Measurements from ENCODE around the gene AFAP1.

- TF ChIP-seq, protein P1, sequence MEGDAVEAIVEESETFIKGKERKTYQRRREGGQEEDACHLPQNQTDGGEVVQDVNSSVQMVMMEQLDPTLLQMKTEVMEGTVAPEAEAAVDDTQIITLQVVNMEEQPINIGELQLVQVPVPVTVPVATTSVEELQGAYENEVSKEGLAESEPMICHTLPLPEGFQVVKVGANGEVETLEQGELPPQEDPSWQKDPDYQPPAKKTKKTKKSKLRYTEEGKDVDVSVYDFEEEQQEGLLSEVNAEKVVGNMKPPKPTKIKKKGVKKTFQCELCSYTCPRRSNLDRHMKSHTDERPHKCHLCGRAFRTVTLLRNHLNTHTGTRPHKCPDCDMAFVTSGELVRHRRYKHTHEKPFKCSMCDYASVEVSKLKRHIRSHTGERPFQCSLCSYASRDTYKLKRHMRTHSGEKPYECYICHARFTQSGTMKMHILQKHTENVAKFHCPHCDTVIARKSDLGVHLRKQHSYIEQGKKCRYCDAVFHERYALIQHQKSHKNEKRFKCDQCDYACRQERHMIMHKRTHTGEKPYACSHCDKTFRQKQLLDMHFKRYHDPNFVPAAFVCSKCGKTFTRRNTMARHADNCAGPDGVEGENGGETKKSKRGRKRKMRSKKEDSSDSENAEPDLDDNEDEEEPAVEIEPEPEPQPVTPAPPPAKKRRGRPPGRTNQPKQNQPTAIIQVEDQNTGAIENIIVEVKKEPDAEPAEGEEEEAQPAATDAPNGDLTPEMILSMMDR (IDR thresholded peaks at IDR 0.05): peak; percentile 91
- TF ChIP-seq REST (IDR thresholded peaks at IDR 0.05; ENCODE audit: insufficient read depth in 1 of 2, low read depth in 2 of 2, low read length in 1 of 2) (no peak), POLR2AphosphoS5 (IDR thresholded peaks at IDR 0.05; ENCODE audit: low read depth, low read length) (no peak)
These were observed 135.5 kb downstream of the AFAP1 start for GRCh38 chr4:7803992-7804755.
